SU-DHL-6 (cell line): Measurements from ENCODE around the gene FMNL3.

Experiments used
- H2AFZ ChIP-seq: fragments of 200-600 bp; sonication (generic); 2 replicates; pipeline ENCODE4 v1.6.1; 2014; ENCODE audit warnings: low read depth, mild to moderate bottlenecking, moderate library complexity, mixed read lengths, antibody characterized with exemption, low read length; ENCODE audit not compliant: severe bottlenecking
- H3F3A ChIP-seq: fragments of 200-600 bp; shearing (Covaris generic); 2 replicates; pipeline ENCODE4 v1.6.0; 2016; ENCODE audit warnings: antibody characterized with exemption, mild to moderate bottlenecking; ENCODE audit not compliant: insufficient read depth
- H3K27ac ChIP-seq: fragments of 200-600 bp; sonication (generic); 2 replicates; pipeline ENCODE4 v1.5.1; 2016; ENCODE audit warnings: low read depth, mild to moderate bottlenecking, low read length, moderate library complexity, mixed read lengths
- H3K27me3 ChIP-seq: fragments of 200-600 bp; sonication (generic), shearing (Covaris generic); 2 replicates; pipeline ENCODE4 v1.6.0; 2014; ENCODE audit warnings: mild to moderate bottlenecking, low read length
- H3K36me3 ChIP-seq: fragments of 200-600 bp; sonication (generic); 2 replicates; pipeline ENCODE4 v1.6.1; 2014; ENCODE audit warnings: mild to moderate bottlenecking, low read length, mixed read lengths
- H3K4me2 ChIP-seq: fragments of 300-600, 200-600 bp; shearing (Covaris generic), sonication (generic); 2 replicates; pipeline ENCODE4 v1.6.0; 2014; ENCODE audit warnings: low read length, low read depth, mild to moderate bottlenecking; ENCODE audit not compliant: poor library complexity, severe bottlenecking
- H3K4me3 ChIP-seq: fragments of 200-600 bp; sonication (generic); 2 replicates; pipeline ENCODE4 v1.5.1; 2014; ENCODE audit warnings: antibody characterized with exemption, low read length, mild to moderate bottlenecking, mixed read lengths; ENCODE audit not compliant: insufficient read depth, poor library complexity, severe bottlenecking
- H3K79me2 ChIP-seq: fragments of 200-600 bp; sonication (generic); 2 replicates; pipeline ENCODE4 v1.6.1; 2014; ENCODE audit warnings: mild to moderate bottlenecking, low read length, moderate library complexity; ENCODE audit not compliant: insufficient read depth
- H3K9ac ChIP-seq: fragments of 200-600 bp; sonication (generic); 2 replicates; pipeline ENCODE4 v1.7.0; 2014; ENCODE audit warnings: mild to moderate bottlenecking, low read length
- H3K9me2 ChIP-seq: fragments of 200-600 bp; sonication (generic); replicated peaks from 2 replicates; pipeline ENCODE4 v1.6.1; 2014; ENCODE audit warnings: low read length; ENCODE audit not compliant: insufficient read depth
- H3K9me3 ChIP-seq: fragments of 200-600 bp; sonication (generic); 2 replicates; pipeline ENCODE4 v1.6.1; 2014; ENCODE audit warnings: low read length, mixed read lengths; ENCODE audit not compliant: insufficient read depth
- H4K20me1 ChIP-seq: fragments of 200-600 bp; sonication (generic); 2 replicates; pipeline ENCODE4 v1.6.1; 2014; ENCODE audit warnings: low read depth, mild to moderate bottlenecking, antibody characterized with exemption, low read length, moderate library complexity, mixed read lengths
- EZH2phosphoT487 ChIP-seq: fragments of 200-600 bp; sonication (generic), shearing (Covaris generic); conservative IDR thresholded peaks from 2 replicates; pipeline ENCODE4 v1.6.1; 2018; ENCODE audit warnings: mild to moderate bottlenecking, antibody characterized with exemption, low read length, moderate library complexity, mixed read lengths
- TF ChIP-seq, protein P1 (sequence below): fragments of 200-600 bp; sonication (generic); IDR thresholded peaks from one replicate; pipeline ENCODE4 v1.5.1; 2017; ENCODE audit warnings: antibody characterized with exemption, mild to moderate bottlenecking, low read length, moderate library complexity; ENCODE audit not compliant: insufficient read depth, poor library complexity, severe bottlenecking

Gene FMNL3

DNA sequence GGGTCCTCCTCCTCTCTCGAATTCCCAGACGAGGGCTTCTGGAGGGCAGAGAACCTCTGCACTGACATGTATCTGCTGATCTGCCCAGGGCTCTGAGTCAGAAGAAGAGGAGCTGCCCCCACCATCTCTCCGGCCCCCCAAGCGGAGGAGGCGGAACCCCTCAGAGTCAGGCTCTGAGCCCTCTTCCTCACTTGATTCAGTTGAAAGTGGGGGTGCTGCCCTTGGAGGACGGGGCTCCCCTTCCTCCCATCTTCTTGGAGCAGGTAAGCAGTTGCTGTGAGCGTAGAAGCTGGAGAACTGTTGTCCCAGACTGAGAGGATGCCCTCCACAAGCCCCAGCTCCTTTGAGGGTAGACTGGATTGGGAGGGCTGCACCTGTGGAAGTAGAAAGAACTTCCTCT, 64.1 kb downstream of the FMNL3 start:
- H3K9me2 ChIP-seq, result no peaks in the 10 kb centered on the region
- no peaks in the 10 kb centered on the region for H3K27me3 ChIP-seq
- H3K4me3 ChIP-seq, result no peak overlapping the region
- no peaks in the 10 kb centered on the region for H4K20me1 ChIP-seq
- H3K36me3 ChIP-seq, result no peaks in the 10 kb centered on the region
- no peak overlapping the region for H2AFZ ChIP-seq
- no peak overlapping the region for H3K4me2 ChIP-seq
- no peaks in the 10 kb centered on the region for H3K9me3 ChIP-seq
- no peak overlapping the region for H3K9ac ChIP-seq
- H3F3A ChIP-seq, result no peaks in the 10 kb centered on the region
- H3K27ac ChIP-seq, result no peak overlapping the region
- no peaks in the 10 kb centered on the region for H3K79me2 ChIP-seq
- TF ChIP-seq EZH2phosphoT487, result no peak
- TF ChIP-seq, protein P1, sequence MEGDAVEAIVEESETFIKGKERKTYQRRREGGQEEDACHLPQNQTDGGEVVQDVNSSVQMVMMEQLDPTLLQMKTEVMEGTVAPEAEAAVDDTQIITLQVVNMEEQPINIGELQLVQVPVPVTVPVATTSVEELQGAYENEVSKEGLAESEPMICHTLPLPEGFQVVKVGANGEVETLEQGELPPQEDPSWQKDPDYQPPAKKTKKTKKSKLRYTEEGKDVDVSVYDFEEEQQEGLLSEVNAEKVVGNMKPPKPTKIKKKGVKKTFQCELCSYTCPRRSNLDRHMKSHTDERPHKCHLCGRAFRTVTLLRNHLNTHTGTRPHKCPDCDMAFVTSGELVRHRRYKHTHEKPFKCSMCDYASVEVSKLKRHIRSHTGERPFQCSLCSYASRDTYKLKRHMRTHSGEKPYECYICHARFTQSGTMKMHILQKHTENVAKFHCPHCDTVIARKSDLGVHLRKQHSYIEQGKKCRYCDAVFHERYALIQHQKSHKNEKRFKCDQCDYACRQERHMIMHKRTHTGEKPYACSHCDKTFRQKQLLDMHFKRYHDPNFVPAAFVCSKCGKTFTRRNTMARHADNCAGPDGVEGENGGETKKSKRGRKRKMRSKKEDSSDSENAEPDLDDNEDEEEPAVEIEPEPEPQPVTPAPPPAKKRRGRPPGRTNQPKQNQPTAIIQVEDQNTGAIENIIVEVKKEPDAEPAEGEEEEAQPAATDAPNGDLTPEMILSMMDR, result no peak

DNA sequence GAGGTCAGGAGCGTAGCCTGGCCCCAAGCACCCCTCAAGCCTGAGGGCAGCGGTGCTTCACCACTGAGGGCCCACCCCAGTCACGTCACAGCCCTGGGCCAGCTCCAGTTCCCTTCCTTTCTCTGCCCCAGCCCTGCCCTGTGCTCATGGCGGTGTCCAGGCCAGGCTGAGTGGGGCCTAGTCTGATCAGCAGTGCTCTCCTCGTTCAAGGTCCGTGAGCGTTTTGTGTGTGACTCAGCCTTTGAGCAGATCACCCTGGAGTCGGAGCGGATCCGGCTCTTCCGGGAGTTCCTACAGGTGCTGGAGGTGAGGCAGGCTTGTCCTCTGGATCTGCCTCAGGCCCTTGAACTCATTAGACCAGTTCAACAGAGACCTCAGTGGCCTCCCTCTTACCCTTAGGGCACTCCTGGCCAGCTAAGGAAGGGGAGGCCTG, 64.8 kb downstream of the FMNL3 start:
- no peak overlapping the region for H3K4me2 ChIP-seq
- no peaks in the 10 kb centered on the region for H3K36me3 ChIP-seq
- no peak overlapping the region for H3K9ac ChIP-seq
- H3K9me3 ChIP-seq, result no peaks in the 10 kb centered on the region
- no peak overlapping the region for H3K27ac ChIP-seq
- H3F3A ChIP-seq, result no peaks in the 10 kb centered on the region
- no peaks in the 10 kb centered on the region for H3K27me3 ChIP-seq
- no peak overlapping the region for H3K4me3 ChIP-seq
- TF ChIP-seq, protein P1, result no peak
- no peak for TF ChIP-seq EZH2phosphoT487
- no peaks in the 10 kb centered on the region for H3K9me2 ChIP-seq
- H2AFZ ChIP-seq, result no peak overlapping the region
- H3K79me2 ChIP-seq, result no peaks in the 10 kb centered on the region
- no peaks in the 10 kb centered on the region for H4K20me1 ChIP-seq

DNA sequence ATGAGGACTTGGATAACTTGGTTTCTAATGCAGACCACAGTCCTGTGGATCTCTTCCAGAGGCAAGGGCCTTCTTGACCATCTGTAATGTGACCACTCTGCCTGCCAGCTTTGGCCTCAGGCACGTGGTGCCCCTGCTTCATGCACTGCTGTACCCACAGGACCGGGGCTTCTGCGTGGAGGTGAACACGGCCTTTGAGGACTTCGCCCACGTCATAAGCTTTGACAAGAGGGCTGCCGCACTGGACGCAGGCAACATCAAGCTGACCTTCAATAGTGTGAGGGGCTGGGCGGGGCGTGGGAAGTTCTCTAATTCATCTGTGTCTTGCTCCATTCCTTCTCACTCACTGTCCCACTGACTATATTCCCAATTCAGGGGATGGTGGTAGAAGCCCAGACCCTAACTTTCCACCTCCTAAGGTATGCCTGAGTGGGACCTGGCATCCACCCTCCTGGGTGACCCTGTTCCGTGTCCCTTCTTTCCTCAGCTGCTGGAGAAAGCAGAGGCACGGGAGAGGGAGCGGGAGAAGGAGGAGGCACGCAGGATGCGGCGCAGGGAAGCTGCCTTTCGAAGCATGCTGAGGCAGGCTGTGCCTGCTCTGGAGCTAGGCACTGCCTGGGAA, 65.3 kb downstream of the FMNL3 start:
- H2AFZ ChIP-seq, result no peak overlapping the region
- no peaks in the 10 kb centered on the region for H3K9me3 ChIP-seq
- no peaks in the 10 kb centered on the region for H3F3A ChIP-seq
- H3K4me3 ChIP-seq, result no peak overlapping the region
- H3K36me3 ChIP-seq, result no peaks in the 10 kb centered on the region
- H3K4me2 ChIP-seq, result no peak overlapping the region
- no peaks in the 10 kb centered on the region for H3K79me2 ChIP-seq
- H3K27ac ChIP-seq, result no peak overlapping the region
- no peaks in the 10 kb centered on the region for H4K20me1 ChIP-seq
- no peak overlapping the region for H3K9ac ChIP-seq
- H3K27me3 ChIP-seq, result no peaks in the 10 kb centered on the region
- H3K9me2 ChIP-seq, result no peaks in the 10 kb centered on the region
- TF ChIP-seq EZH2phosphoT487, result no peak
- TF ChIP-seq, protein P1, result no peak
